GM12878 (cell line): ENCODE results near the gene TMPRSS11F. TPM values are rescaled to one million over a fixed set of nuclear protein-coding genes. Genes with fewer than 3 reads are reported as not detected.

ENCODE experiments used
- ATAC-seq: fragments of 200-7000 bp; cut with Tn5 transposase; 3 replicates; pipeline ENCODE4 v1.9.1; 2020; ENCODE audit warnings: mild to moderate bottlenecking, moderate library complexity
- BruUV-seq: library from RNA; stranded (reverse); fragments of 400-500 nt; replicated peaks from 2 replicates; lab custom pipeline; 2021; lab: Mats Ljungman, UMichigan
- CTCF ChIA-PET: fragments of 300-600 bp; sonication (Branson Sonifier 250); formaldehyde crosslinking; extraction: SDS; loops from one replicate; lab custom pipeline; 2021; ENCODE audit warnings: inconsistent platforms; lab: Yijun Ruan, JAX
- POLR2A ChIA-PET: fragments of 350-600 bp; formaldehyde crosslinking; extraction: SDS; loops from one replicate; lab custom pipeline; 2021; ENCODE audit warnings: inconsistent platforms; lab: Charles Lee
- RAD21 ChIA-PET: fragments of 300-600 bp; sonication (Branson Sonifier 250); formaldehyde crosslinking; loops from one replicate; lab custom pipeline; 2023; ENCODE audit warnings: antibody characterized with exemption; ENCODE audit not compliant: unreplicated experiment; lab: Charles Lee
- SMC1A ChIA-PET: fragments of 300-600 bp; sonication (Branson Sonifier 250); formaldehyde crosslinking; loops from one replicate; lab custom pipeline; 2023; ENCODE audit not compliant: unreplicated experiment, uncharacterized antibody; lab: Charles Lee
- DNase-seq: peaks from one replicate; pipeline ENCODE4 v3.0.0-alpha.2; 2011; ENCODE audit warnings: low read depth, low spot score
- FAIRE-seq: peaks from 3 replicates; lab custom pipeline; 2011; peaks lifted over from hg19 to GRCh38; lab: Jason Lieb, UNC
- H2AFZ ChIP-seq: 2 replicates; pipeline ENCODE4 v1.6.0; 2011; ENCODE audit warnings: low read depth, low read length, control low read depth; ENCODE audit not compliant: control insufficient read depth
- H3K27ac ChIP-seq: 2 replicates; pipeline ENCODE4 v1.5.1; 2011; ENCODE audit warnings: control low read depth; ENCODE audit not compliant: control insufficient read depth, insufficient read depth
- H3K27me3 ChIP-seq, 2 experiments: replicated peaks in 1 of 2; 2 replicates each; pipeline versions ENCODE4 v1.6.0 to v1.6.1; 2011; ENCODE audit warnings: low read length in 1 of 2; ENCODE audit not compliant: control insufficient read depth in 2 of 2, insufficient read depth in 2 of 2
- H3K36me3 ChIP-seq, 2 experiments: 2 replicates each; pipeline ENCODE4 v1.5.1; 2011; ENCODE audit warnings: low read length in 1 of 2; ENCODE audit not compliant: control insufficient read depth in 2 of 2, insufficient read depth in 2 of 2
- H3K4me1 ChIP-seq: 2 replicates; pipeline ENCODE4 v1.6.1; 2011; ENCODE audit warnings: mild to moderate bottlenecking, low read length, moderate library complexity, mixed read lengths; ENCODE audit not compliant: control insufficient read depth, insufficient read depth
- H3K4me2 ChIP-seq: 2 replicates; pipeline ENCODE4 v1.6.0; 2011; ENCODE audit warnings: control low read depth; ENCODE audit not compliant: control insufficient read depth, insufficient read depth
- H3K4me3 ChIP-seq: fragments of 200-600 bp; sonication (generic); 2 replicates; pipeline ENCODE4 v1.5.1; 2016
- H3K79me2 ChIP-seq: 2 replicates; pipeline ENCODE4 v1.6.0; 2011; ENCODE audit warnings: low read length; ENCODE audit not compliant: control insufficient read depth, insufficient read depth
- H3K9ac ChIP-seq: 2 replicates; pipeline ENCODE4 v1.8.0; 2011; ENCODE audit warnings: low read length, control low read depth, mixed read lengths; ENCODE audit not compliant: control insufficient read depth, insufficient read depth
- H3K9me3 ChIP-seq: replicated peaks from 3 replicates; pipeline ENCODE4 v1.5.1; 2011; ENCODE audit warnings: mild to moderate bottlenecking, low read length; ENCODE audit not compliant: control insufficient read depth, insufficient read depth
- H4K20me1 ChIP-seq: 2 replicates; pipeline ENCODE4 v1.6.0; 2011; ENCODE audit not compliant: control insufficient read depth, insufficient read depth
- CBX5 ChIP-seq: sonication (generic); IDR thresholded peaks from 2 replicates; pipeline ENCODE4 v1.6.1; 2016; ENCODE audit warnings: low read depth, moderate library complexity, mild to moderate bottlenecking, inconsistent platforms
- ESRRA ChIP-seq: IDR thresholded peaks from 2 replicates; pipeline ENCODE4 v1.6.1; 2012; ENCODE audit warnings: mild to moderate bottlenecking, low read length, improper control_type of control experiment
- KLF5 ChIP-seq: fragments of 450-650 bp; IDR thresholded peaks from 2 replicates; pipeline ENCODE4 v1.6.1; 2014; ENCODE audit warnings: mild to moderate bottlenecking; ENCODE audit not compliant: partially characterized antibody
- MTA2 ChIP-seq: fragments of 450-650 bp; IDR thresholded peaks from 2 replicates; pipeline ENCODE4 v1.6.1; 2016; ENCODE audit warnings: low read depth, mild to moderate bottlenecking, moderate library complexity
- NFXL1 ChIP-seq: fragments of 450-650 bp; IDR thresholded peaks from 2 replicates; pipeline ENCODE4 v1.6.1; 2017; ENCODE audit warnings: antibody characterized with exemption, mild to moderate bottlenecking, borderline replicate concordance
- NFYA ChIP-seq: IDR thresholded peaks from 2 replicates; pipeline ENCODE4 v1.6.1; 2011; ENCODE audit warnings: low read depth, mild to moderate bottlenecking, low read length, improper control_type of control experiment, borderline replicate concordance
- PAX8 ChIP-seq: fragments of 450-650 bp; IDR thresholded peaks from 2 replicates; pipeline ENCODE4 v1.6.1; 2017; ENCODE audit warnings: mild to moderate bottlenecking, moderate library complexity
- POLR2AphosphoS2 ChIP-seq: IDR thresholded peaks from 2 replicates; pipeline ENCODE4 v1.6.1; 2011; ENCODE audit warnings: low read depth, mild to moderate bottlenecking, low read length, improper control_type of control experiment, moderate library complexity
- RAD51 ChIP-seq: fragments of 450-650 bp; IDR thresholded peaks from 2 replicates; pipeline ENCODE4 v1.6.1; 2016; ENCODE audit warnings: moderate library complexity, mild to moderate bottlenecking, inconsistent platforms
- RUNX3 ChIP-seq: IDR thresholded peaks from 2 replicates; pipeline ENCODE4 v1.6.1; 2012; ENCODE audit warnings: low read length, inconsistent platforms
- SMAD1 ChIP-seq: fragments of 450-650 bp; IDR thresholded peaks from 2 replicates; pipeline ENCODE4 v1.6.1; 2018; ENCODE audit warnings: mild to moderate bottlenecking, low read depth; ENCODE audit not compliant: partially characterized antibody
- SP1 ChIP-seq: IDR thresholded peaks from one replicate; pipeline ENCODE4 v1.6.1; 2011; ENCODE audit warnings: low read depth, low read length
- SRF ChIP-seq, 2 experiments: IDR thresholded peaks; 2 replicates each; pipeline ENCODE4 v1.6.1; 2011; ENCODE audit warnings: low read depth in 2 of 2, low read length in 2 of 2, mild to moderate bottlenecking in 1 of 2, moderate library complexity in 1 of 2
- ZBED1 ChIP-seq: IDR thresholded peaks from 2 replicates; pipeline ENCODE4 v1.6.1; 2016; ENCODE audit warnings: borderline replicate concordance
- ZNF622 ChIP-seq: fragments of 450-650 bp; IDR thresholded peaks from 2 replicates; pipeline ENCODE4 v1.6.1; 2017; ENCODE audit warnings: mild to moderate bottlenecking, inconsistent platforms
- WGBS: methylation state at CpG from one replicate; pipeline ENCODE4 v1.1.6; 2016; ENCODE audit warnings: low lambda C conversion rate; ENCODE audit not compliant: insufficient replicate concordance, insufficient coverage; ENCODE audit errors: missing lambda C conversion rate; 5-methylcytosine and 5-hydroxymethylcytosine counted together
- in situ Hi-C: fragments of 300-500 bp; cut with MboI; formaldehyde crosslinking; loops from 9 replicates; pipeline ENCODE4 v1.14.3; 2018; ENCODE audit warnings: mixed read lengths
- intact Hi-C: fragments of 100-400 bp; cut with micrococcal nuclease; formaldehyde crosslinking; loops from one replicate; pipeline ENCODE4 v1.14.2; 2022; ENCODE audit not compliant: unreplicated experiment
- polyA plus RNA-seq, 11 experiments: library from polyadenylated mRNA; depleted of rRNA in 4 of 11; unstranded in 6 of 11; stranded (reverse) in 5 of 11; fragments of >200 nt; fragmentation: Nextera tagmentation in 4 of 11; fragmentation: Illumina TruSeq in 1 of 11; extraction: Ambion mirVana in 4 of 11; extraction: Trizol in 1 of 11; gene quantifications; 1 replicate in 1 of 11; 2 replicates in 10 of 11; pipeline versions ENCODE4 v1.2.1 to v1.2.3, GENCODE V29; 2011 to 2016; ENCODE audit warnings: inconsistent platforms in 2 of 11, missing spikeins in 2 of 11, low read depth in 1 of 11
- total RNA-seq, 4 experiments: library from RNA; depleted of rRNA in 3 of 4; stranded (reverse); fragments of >200 nt in 3 of 4; fragmentation: Illumina TruSeq in 1 of 4; extraction: Trizol in 1 of 4; gene quantifications; 2 replicates each; pipeline versions ENCODE4 v1.2.1 to v1.2.3, GENCODE V29; 2013 to 2021
- TF ChIP-seq, protein P1 (sequence below): IDR thresholded peaks from 2 replicates; pipeline ENCODE4 v1.6.1; 2012; ENCODE audit warnings: low read depth, low read length, improper control_type of control experiment
- TF ChIP-seq, protein P2 (sequence below): fragments of 450-650 bp; IDR thresholded peaks from 2 replicates; pipeline ENCODE4 v1.6.1; 2016; ENCODE audit warnings: mild to moderate bottlenecking

Gene TMPRSS11F
- total and polyA plus RNA-seq, 10 of the 15 experiments (the other 5 are each of a cell fraction or from before 2014, with no cell fraction given): not detected

DNA sequence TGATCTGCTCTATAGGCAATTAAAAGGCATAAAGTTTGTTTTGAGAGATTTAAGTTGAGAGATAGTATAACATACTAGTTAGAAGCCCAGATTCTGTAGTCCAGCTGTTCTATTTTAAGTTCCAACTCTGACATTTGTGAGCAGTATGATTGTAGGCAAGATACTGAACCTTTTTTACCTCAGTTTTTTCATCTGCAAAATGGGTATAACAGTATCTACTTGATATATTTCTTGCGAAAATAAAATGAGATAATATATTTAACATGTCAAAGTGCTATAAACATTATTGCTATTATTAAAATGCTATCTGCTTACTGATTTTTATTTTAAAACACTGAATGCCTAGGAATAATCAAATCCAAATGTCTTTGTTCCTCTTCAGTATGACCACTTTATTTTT is 19.2 kb downstream of the TMPRSS11F start (continued):
- TF ChIP-seq, protein P1, sequence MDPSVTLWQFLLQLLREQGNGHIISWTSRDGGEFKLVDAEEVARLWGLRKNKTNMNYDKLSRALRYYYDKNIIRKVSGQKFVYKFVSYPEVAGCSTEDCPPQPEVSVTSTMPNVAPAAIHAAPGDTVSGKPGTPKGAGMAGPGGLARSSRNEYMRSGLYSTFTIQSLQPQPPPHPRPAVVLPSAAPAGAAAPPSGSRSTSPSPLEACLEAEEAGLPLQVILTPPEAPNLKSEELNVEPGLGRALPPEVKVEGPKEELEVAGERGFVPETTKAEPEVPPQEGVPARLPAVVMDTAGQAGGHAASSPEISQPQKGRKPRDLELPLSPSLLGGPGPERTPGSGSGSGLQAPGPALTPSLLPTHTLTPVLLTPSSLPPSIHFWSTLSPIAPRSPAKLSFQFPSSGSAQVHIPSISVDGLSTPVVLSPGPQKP: no peak
- TF ChIP-seq PAX8 (no peak), ZBED1 (no peak), ZNF622 (no peak), MTA2 (no peak)
- TF ChIP-seq, protein P2, sequence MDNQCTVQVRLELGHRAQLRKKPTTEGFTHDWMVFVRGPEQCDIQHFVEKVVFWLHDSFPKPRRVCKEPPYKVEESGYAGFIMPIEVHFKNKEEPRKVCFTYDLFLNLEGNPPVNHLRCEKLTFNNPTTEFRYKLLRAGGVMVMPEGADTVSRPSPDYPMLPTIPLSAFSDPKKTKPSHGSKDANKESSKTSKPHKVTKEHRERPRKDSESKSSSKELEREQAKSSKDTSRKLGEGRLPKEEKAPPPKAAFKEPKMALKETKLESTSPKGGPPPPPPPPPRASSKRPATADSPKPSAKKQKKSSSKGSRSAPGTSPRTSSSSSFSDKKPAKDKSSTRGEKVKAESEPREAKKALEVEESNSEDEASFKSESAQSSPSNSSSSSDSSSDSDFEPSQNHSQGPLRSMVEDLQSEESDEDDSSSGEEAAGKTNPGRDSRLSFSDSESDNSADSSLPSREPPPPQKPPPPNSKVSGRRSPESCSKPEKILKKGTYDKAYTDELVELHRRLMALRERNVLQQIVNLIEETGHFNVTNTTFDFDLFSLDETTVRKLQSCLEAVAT: no peak

DNA sequence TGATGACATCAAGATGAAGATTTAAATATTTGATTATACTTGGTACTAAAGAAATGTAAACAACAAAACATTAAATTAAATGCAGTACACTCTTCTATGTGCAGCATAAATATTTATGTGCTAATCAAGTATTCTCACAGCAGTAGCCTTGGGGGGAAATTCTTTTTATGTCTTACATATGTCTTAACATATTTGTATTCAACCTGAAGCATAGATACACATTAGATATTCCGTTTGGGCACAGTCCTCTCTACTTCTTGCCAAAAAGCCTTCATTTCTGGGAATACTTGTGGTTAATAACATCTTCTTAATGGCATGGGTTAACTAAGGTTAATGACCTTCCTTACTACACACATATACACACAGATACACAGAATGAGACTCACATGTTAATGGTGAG is 19.8 kb downstream of the TMPRSS11F start:
- H4K20me1 ChIP-seq: no peaks in the 10 kb centered on the region
- no peak for TF ChIP-seq NFXL1
- TF ChIP-seq RAD51: no peak
- TF ChIP-seq ESRRA: no peak
- TF ChIP-seq KLF5: no peak
- no peak for TF ChIP-seq SMAD1
- no peak for TF ChIP-seq POLR2AphosphoS2
- TF ChIP-seq NFYA: no peak
- TF ChIP-seq RUNX3: no peak
- no peak for TF ChIP-seq SRF (IDR thresholded peaks at IDR 0.05; ENCODE audit: low read depth in 2 of 2, low read length in 2 of 2)
- TF ChIP-seq CBX5: no peak
- TF ChIP-seq SP1: no peak
- TF ChIP-seq, all 136 proteins: peak for 0
- RAD21 ChIA-PET: no interaction called here
- CTCF ChIA-PET: no interaction called here
- Histone ChIP-seq H3K27ac (no peak overlapping the region), H3K9me3 (no peaks in the 10 kb centered on the region), H3K9ac (no peak overlapping the region), H3K27me3 (no peaks in the 10 kb centered on the region), H3K4me2 (no peak overlapping the region), H3K4me1 (no peaks in the 10 kb centered on the region), H3K36me3 (no peaks in the 10 kb centered on the region), H2AFZ (no peak overlapping the region), H3K79me2 (no peaks in the 10 kb centered on the region), H3K4me3 (no peak overlapping the region)
- ATAC-seq (no peak), FAIRE-seq (no peak), DNase-seq (no peak)
- SMC1A ChIA-PET: no interaction called here
- POLR2A ChIA-PET: no interaction called here
- no TSS peak for BruUV-seq
- WGBS: 0% methylated on average over 1 of the region's 1 CpG
- intact Hi-C loops (no loop called here), in situ Hi-C loops (no loop called here)
